HG03196 (cell line): ENCODE measurements around the gene TSPEAR.

Source experiments
- ATAC-seq: cut with Tn5 transposase; IDR thresholded peaks from one replicate; pipeline ENCODE4 v1.9.1; 2021; ENCODE audit not compliant: unreplicated experiment

The TSPEAR gene

GRCh38 chr21:44496564-44497550, 214.5 kb downstream of the TSPEAR start:
- ATAC-seq = no peak

GRCh38 chr21:44495611-44496563, 215.5 kb downstream of the TSPEAR start:
- ATAC-seq = no peak

GRCh38 chr21:44494956-44495355, 216.4 kb downstream of the TSPEAR start:
- no peak for ATAC-seq

- no peak for ATAC-seq
Observed at GRCh38 chr21:44494418-44494817, 217.0 kb downstream of the TSPEAR start.

- no peak for ATAC-seq
Observed at GRCh38 chr21:44492567-44493385, 218.6 kb downstream of the TSPEAR start.

- ATAC-seq = no peak
Observed at GRCh38 chr21:44490816-44491215, 220.6 kb downstream of the TSPEAR start.

GRCh38 chr21:44490405-44490804, 221.0 kb downstream of the TSPEAR start:
- no peak for ATAC-seq

- no peak for ATAC-seq
Observed at GRCh38 chr21:44489962-44490361, 221.4 kb downstream of the TSPEAR start.

GRCh38 chr21:44487831-44488230, 223.5 kb downstream of the TSPEAR start:
- ATAC-seq = no peak

- ATAC-seq = no peak
Observed at GRCh38 chr21:44486302-44486701, 225.1 kb downstream of the TSPEAR start.

- ATAC-seq = no peak
Observed at GRCh38 chr21:44485796-44486195, 225.6 kb downstream of the TSPEAR start.

GRCh38 chr21:44485254-44485793, 226.0 kb downstream of the TSPEAR start:
- ATAC-seq = no peak

- ATAC-seq = no peak
Observed at GRCh38 chr21:44484498-44485253, 226.7 kb downstream of the TSPEAR start.

GRCh38 chr21:44483288-44484237, 227.8 kb downstream of the TSPEAR start:
- no peak for ATAC-seq

- ATAC-seq = no peak
Observed at GRCh38 chr21:44482581-44483287, 228.6 kb downstream of the TSPEAR start.

GRCh38 chr21:44480200-44481053, 230.9 kb downstream of the TSPEAR start:
- ATAC-seq = no peak
